Activated CD8-positive, alpha-beta T cell treated with anti-CD3 and anti-CD28 coated beads for 36 hours (primary cell): ENCODE results near the gene RIMBP3C. TPM values are rescaled to one million over a fixed set of nuclear protein-coding genes. Genes with fewer than 3 reads are reported as not detected.
"Not testable (repeated sequence)": the region's sequence is repeated elsewhere in the genome, so short reads cannot be mapped to it uniquely, and the experiment has no call there.

Source experiments
- ATAC-seq: fragments of 200-7000 bp; cut with Tn5 transposase; one replicate; pipeline ENCODE4 v1.10.0; 2021; ENCODE audit warnings: mild to moderate bottlenecking, moderate library complexity
- CTCF ChIA-PET: fragments of 350-600 bp; sonication (Branson Sonifier 250); formaldehyde crosslinking; loops from one replicate; lab custom pipeline; 2021; ENCODE audit warnings: antibody characterized with exemption; lab: Charles Lee
- POLR2A ChIA-PET: fragments of 350-600 bp; sonication (Branson Sonifier 250); formaldehyde crosslinking; loops from one replicate; lab custom pipeline; 2021; ENCODE audit warnings: antibody characterized with exemption; lab: Charles Lee
- DNase-seq: peaks from one replicate; pipeline ENCODE4 v3.0.0-alpha.2; 2020
- H3K27ac Mint-ChIP-seq: one replicate; pipeline ENCODE4 v1.8.0; 2021; ENCODE audit warnings: mild to moderate bottlenecking, mixed read lengths
- H3K27me3 Mint-ChIP-seq: one replicate; pipeline ENCODE4 v1.8.0; 2021; ENCODE audit warnings: mixed read lengths
- H3K36me3 Mint-ChIP-seq: one replicate; pipeline ENCODE4 v1.8.0; 2021; ENCODE audit warnings: low read depth, mixed read lengths
- H3K4me1 Mint-ChIP-seq: one replicate; pipeline ENCODE4 v1.8.0; 2021; ENCODE audit warnings: low read depth, mixed read lengths
- H3K4me3 Mint-ChIP-seq: one replicate; pipeline ENCODE4 v1.8.0; 2021; ENCODE audit warnings: mild to moderate bottlenecking, moderate library complexity, mixed read lengths
- H3K9me3 Mint-ChIP-seq: one replicate; pipeline ENCODE4 v1.8.0; 2021; ENCODE audit warnings: mixed read lengths
- intact Hi-C: fragments of 100-400 bp; cut with micrococcal nuclease; formaldehyde crosslinking; loops from one replicate; pipeline ENCODE4 v1.10.0; 2022
- total RNA-seq, 2 experiments: library from RNA; stranded (reverse); gene quantifications; one replicate each; pipeline ENCODE4 v1.2.3, GENCODE V29; 2021

RIMBP3C gene
- total RNA-seq, 2 experiments from 2014 or later = 0.20 TPM; not detected in 1

DNA sequence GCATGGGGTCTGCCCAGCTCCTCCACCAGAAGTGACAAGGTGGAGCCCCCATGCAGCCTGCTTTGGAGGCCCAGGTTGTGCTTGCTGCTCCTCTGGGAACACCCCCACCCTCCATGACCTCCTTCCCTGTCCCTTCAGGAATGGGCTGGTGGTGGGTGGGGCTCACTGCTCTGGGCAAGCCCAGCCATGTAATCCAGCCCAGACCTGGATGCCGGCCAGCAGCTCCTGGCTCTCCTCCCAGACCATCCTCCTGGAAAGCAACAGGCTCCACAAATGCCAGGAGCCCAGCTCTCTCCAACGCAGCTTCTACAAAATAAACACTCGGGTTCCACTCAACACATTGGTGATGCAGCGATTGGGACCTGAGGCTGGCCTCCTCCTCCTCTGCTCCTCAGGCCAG lies 53.3 kb downstream of the RIMBP3C start:
- ATAC-seq, DNase-seq, H3K4me1 Mint-ChIP-seq, POLR2A ChIA-PET, H3K27me3 Mint-ChIP-seq, H3K9me3 Mint-ChIP-seq, H3K27ac Mint-ChIP-seq, CTCF ChIA-PET, H3K36me3 Mint-ChIP-seq, intact Hi-C loops, H3K4me3 Mint-ChIP-seq: not testable (repeated sequence)

Other genes starting within 250 kb of the RIMBP3C start
- gene RIMBP3B, start 167.7 kb downstream of the RIMBP3C start, total RNA-seq = under 1 TPM; 0.16 to 0.29 TPM
- 1 to 10 TPM; 3.8 to 4.1 TPM for gene HIC2, start 134.1 kb downstream of the RIMBP3C start, total RNA-seq
- 1 to 10 TPM; 1.7 to 2.7 TPM for gene TMEM191C, start 84.1 kb downstream of the RIMBP3C start, total RNA-seq
- 10 to 100 TPM; 50.3 to 54.9 TPM for gene UBE2L3, start 16.3 kb upstream of the RIMBP3C start, total RNA-seq
- gene YDJC, start 78.6 kb upstream of the RIMBP3C start, total RNA-seq = 10 to 100 TPM; 60.1 to 64.9 TPM
- under 1 TPM in 1 of 2 experiments, not detected in 1; 0.45 TPM for gene CCDC116, start 81.3 kb upstream of the RIMBP3C start, total RNA-seq
- 10 to 100 TPM; 38.6 to 41.3 TPM for gene SDF2L1, start 90.8 kb upstream of the RIMBP3C start, total RNA-seq
- gene PPIL2, start 114.6 kb upstream of the RIMBP3C start, total RNA-seq = 10 to 100 TPM; 41.5 to 42.5 TPM
- 1 to 10 TPM in 1 of 2 experiments, under 1 TPM in 1; 0.99 to 1.2 TPM for gene YPEL1, start 184.3 kb upstream of the RIMBP3C start, total RNA-seq